ENCODE measurements around the gene NOTCH2.

NOTCH2 gene

DNA sequence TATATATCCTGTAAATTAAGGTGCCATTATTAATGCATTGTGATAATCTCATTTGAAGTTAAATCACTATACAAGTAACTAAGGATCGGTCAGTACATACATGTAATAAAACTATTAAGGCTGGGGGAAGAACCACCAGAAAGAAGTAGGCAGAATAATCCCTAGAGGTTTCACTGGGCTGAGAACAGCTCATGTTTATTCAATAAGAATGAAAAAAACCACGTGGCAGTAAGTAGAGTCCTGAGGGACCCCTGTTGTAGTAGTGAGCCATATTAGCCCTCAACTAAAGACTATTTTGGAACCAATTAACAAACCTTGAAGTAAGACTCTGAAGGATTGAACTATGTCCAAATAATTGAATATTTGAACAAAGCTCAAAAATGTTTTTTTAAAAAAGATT lies 126.2 kb downstream of the NOTCH2 start:
- no peak for DNase-seq (ENCODE audit: low read depth in 2 of 2)

DNA sequence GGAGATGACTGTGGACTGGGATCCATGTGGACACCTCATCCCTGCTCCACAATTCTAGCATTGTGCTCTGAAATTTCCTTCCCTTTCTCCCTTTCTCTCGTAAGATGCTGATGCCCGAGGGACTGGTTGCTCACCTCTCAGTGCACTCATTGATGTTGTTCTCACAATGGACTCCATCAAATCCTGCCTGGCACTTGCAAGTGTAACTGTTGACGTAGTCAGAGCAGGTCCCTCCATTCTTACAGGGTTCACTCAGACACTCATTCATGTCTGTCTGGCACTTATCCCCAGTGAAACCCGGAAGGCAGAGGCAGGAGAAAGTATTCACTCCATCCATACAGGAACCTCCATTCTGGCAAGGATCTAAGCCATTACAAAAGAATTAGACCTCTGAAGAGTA lies 128.1 kb downstream of the NOTCH2 start:
- DNase-seq (ENCODE audit: low read depth in 2 of 2): no peak

DNA sequence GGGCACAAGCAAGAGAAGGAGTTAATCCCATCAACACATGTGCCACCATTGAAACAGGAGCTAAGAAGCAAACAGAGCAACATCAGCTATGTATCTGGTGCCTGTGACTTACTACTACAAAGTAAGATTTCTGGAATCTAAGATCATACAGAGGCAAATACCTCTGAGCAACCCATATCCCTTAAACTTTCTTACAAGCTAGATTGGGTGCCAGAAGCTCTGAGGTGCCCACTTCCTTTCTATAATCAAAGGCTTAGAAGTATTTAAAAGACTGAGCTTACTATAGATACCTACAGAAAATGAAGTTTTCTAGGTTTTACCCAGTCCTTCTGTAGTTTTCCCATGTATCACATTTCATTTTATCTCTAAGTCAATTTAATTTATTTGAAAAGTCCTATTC lies 128.8 kb downstream of the NOTCH2 start:
- DNase-seq (ENCODE audit: low read depth in 2 of 2): no peak

DNA sequence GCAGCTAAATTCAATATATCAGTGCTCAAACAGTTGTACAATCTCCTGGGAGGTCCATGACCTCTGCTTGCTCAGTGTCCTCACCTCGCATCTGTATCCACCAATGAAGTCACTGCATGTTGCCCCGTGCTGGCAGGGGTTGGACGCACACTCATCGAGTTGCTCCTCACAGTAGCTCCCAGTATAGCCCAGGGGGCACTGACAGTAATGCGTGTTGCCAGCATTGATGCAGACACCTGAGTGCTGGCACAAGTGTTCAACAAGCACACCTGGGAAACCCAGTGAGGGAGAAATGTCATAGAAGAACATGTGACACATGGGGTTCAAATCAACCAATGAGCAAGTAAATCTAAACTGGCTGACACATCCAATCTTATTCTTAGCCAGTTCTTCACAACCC lies 132.3 kb downstream of the NOTCH2 start:
- DNase-seq (ENCODE audit: low read depth in 2 of 2): no peak

DNA sequence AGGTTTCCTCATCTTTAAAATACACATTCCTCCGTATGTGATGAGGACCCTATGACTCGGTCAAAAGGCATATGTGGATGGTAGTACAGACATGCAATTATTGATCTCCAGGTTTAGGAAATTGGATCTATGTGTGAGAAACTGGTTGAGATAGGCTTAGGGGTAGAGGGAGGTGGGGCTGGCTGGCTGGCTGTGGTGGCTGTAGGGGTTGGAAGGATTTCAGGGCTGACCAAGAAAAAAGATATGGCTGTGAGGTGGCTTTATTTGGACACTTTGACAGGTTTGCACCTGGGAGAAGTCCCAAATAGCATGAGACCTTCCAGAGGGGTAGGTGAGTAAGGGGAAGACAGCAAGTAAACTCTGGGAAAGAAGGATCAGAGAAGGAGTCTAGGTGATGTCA lies 133.5 kb downstream of the NOTCH2 start:
- DNase-seq (ENCODE audit: low read depth in 2 of 2): no peak

DNA sequence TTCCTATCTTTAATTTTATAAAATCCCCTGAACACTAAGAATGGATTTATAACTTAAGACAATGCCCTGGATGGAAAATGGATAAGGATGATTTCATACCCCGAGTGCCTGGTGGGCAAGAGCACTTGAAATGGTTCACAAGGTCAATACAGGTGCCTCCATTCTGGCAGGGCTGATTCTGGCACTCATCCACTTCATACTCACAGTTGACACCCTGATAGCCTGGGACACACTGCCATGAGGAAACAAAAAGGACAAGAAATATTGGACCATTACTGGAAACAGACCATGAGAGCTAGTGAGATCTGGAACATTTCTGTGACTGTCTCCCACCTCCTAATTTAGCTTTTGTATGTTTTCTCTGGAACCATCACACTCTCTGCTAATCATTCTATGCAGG lies 134.1 kb downstream of the NOTCH2 start:
- no peak for DNase-seq (ENCODE audit: low read depth in 2 of 2)

DNA sequence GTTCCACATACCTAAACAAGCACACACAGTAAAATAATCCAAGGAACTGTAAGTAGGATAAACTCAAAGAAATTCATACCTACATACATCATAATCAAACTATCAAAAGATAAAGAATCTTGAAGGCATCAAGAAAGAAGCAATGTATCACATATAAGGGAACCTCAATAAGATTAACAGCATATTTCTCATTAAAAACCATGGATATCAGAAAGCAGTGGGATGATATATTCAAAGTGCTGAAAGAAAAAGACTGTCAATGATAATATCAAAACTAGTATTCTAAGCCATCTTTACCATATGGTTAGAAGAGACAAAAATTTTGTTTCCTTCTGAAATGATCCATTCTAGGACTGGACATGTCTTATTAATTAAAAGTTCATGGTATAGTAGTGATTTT lies 136.1 kb downstream of the NOTCH2 start:
- DNase-seq (ENCODE audit: low read depth in 2 of 2): no peak

DNA sequence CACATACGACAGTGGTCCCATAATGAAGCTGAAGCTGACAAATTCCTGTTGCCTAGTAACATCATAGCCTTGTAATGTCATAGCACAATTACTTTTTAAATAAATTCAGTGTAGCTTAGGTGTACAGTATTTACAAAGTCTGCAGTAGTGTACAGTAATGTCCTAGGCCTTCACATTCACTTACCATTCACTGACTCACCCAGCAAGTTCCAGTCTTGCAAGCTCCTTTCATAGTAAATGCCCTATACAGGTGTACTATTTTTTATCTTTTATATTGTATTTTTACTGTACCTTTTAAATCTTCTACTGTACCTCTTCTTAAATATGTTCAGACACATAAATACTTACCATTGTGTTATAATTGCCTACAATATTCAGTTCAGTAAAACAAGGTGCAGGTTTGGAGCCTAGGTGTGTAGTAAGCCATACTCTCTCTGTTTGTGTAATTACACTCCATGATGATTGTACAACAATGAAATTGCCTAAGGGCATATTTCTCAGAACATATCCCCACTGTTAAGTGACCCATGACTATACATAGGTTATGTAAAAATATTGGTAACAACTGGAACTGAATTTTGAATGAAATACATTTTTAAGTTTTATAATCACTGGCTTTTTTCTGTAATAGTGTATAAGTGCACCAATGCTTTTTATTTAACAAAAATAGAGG lies 139.7 kb downstream of the NOTCH2 start:
- DNase-seq (ENCODE audit: low read depth in 2 of 2): no peak

DNA sequence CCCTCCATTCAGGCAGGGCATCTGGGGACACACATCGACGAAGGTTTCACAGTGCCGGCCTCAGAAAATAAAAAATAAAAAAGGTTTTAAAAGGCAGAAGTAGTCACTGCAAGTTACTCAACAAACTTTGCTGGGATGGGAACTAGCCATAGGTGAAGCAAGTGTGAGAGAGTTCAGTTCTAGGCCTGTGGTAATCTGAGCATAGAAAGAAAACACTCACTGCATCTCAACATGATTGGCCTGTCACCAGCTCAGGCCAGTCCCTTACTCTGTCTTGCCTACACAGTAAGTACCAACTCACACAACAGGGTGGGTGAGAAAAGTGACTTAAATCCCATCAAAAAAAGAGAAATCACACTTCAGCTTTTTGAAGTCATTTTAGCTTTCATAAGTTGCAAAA lies 142.9 kb downstream of the NOTCH2 start:
- DNase-seq (ENCODE audit: low read depth in 2 of 2): no peak

DNA sequence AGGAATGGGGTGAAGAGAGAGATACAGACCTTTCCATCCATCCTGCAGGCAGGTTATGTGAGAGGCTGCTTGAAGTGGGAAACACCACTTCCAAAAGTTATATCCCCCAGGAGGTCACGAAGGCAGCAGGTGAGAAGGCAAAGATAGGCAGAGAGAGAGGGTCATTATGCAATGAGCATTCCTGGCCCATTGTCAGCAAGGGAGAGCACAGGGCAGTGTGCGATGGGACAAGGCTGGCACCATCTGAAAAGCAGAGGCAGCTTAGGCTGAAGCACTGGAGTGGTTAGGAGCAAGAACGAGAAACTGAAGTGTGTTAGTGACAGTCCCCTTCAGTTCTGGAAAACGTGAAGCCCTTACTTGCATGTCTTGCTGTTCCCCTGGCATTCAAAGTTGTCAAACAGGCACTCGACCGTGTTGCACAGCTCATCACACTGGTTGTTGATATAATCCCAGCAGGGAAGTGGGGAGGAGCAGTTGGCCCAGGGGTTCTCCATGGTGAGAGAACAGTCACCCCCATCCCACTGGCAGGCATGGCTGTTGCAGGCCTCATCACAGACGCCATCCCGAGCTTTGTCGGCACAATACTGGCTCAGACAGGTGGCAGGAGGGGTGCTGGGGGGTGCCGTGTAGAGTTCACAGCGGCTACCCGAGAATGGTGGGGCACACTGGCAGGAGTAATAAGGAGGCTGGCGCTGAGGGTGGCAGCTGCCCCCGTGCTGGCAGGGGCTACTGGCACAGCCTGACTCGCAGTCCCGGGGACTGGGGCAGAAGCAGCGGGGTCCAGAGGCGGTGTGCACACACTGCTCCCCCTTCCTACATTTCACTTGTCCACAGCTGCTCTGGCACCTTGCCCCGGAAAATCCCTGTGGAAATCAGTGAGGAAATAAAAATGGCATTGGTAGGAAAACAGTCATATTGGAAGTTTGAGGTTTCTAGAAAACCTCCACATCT lies 144.2 kb downstream of the NOTCH2 start:
- no peak for DNase-seq (ENCODE audit: low read depth in 2 of 2)

DNA sequence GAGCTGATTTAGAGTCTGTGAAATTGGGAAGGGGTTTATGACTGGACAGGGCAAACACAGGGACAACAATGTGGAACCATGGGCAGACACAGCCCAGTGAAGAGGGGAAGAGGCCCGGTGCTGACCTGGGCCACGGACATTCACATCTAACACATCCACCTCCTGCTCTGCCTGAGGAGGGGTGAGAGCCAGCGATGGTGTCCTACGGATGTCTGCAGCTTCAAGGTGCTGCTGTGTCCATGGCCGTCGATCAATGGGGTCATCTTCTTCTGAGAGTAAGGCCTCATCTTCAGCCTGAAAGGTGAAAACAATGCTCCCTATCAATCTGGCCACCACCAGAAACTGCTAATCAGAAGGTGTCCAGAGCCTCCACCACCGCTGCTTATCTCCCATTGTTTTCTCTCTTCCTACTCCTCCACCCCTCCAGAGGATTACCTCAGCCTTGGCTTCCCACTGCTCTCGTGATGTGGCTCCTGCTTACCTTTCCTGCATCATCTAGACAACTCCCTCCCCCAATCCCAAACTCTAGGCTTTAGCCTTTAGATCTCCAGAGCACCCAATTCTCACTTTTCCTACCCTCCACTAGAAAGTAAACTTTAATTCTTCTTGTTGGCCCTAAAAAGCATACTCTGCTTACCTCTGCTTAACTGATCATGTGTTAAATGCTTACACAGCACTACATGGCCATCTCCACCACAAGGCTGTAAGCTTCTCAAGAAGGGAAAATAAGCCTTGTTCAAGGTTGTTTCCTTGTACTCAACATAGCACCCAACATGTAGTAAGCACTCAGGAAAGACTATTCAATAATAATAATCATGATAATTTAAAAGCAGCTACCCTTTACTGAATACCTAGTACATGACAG lies 149.1 kb downstream of the NOTCH2 start:
- DNase-seq (ENCODE audit: low read depth in 2 of 2): no peak

DNA sequence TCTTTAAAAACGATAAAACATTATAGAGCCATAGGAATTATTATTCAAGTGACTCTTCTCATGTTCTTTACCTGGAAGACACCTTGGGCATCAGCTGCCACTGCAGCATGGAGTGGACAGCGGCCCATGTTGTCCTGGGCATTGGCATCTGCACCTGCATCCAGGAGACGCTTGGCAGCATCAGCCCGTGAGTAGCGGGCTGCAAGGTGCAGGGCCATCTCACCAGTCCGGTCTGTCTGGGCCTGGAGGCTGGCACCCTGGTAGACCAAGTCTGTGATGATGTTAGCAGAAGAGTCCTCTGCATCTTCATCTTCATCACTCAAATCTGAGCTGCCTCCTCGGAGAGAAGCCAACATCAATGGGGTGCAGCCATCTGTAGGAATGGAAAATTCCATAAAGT lies 150.2 kb downstream of the NOTCH2 start:
- DNase-seq (ENCODE audit: low read depth in 2 of 2): no peak

DNA sequence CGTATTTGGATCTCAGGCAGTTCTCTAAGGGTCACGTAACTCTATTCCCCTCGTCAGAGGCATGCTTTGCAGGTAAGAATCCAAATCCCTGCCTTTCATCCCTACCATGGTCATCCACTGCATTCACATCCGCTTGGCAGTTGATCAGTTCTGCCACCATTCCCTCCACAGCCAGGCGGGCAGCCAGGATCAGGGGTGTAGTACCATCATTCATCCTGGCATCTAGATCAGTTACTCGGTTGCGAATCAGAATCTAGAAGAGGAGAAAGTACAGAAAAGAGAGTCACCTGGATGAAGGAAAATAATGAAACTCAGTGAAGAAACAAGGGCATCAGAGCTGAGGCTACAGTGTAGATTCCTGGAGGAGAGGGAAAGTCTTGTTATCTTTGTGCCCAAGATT lies 151.2 kb downstream of the NOTCH2 start:
- DNase-seq (ENCODE audit: low read depth in 2 of 2): no peak

DNA sequence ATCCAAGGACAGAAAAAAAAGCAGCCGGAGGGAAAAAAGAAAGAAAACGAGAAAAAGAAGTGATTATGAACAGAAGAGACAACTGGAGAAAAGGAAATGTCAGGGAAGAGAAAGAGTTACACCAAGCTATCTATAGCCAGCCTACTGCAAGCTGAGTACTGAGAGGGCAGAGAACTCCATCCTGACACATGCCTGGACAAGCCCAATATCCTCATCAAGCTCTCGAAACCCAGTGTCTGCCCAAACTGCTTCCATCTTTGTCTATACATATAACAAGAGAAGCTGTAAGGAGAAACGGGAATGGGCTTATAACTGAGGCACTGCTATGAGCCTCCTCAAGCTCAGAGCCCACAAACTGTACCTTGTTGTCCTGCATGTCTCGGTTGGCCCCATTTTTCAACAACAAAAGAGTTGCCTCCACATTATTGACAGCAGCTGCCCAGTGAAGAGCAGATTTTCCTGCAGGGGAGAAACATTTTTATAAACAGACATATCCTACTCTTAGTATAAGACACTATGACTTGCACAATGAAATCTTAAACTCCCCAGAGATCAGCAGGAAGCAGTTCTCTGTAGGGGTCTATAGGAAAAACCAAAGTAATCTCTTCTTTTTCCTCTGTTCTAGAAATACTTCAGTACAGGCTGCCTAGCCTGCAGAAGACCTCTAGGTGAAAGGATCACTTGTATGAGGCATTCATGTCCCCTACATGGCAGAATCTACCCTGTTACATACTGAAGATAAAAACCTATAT lies 152.0 kb downstream of the NOTCH2 start:
- DNase-seq (ENCODE audit: low read depth in 2 of 2): no peak

DNA sequence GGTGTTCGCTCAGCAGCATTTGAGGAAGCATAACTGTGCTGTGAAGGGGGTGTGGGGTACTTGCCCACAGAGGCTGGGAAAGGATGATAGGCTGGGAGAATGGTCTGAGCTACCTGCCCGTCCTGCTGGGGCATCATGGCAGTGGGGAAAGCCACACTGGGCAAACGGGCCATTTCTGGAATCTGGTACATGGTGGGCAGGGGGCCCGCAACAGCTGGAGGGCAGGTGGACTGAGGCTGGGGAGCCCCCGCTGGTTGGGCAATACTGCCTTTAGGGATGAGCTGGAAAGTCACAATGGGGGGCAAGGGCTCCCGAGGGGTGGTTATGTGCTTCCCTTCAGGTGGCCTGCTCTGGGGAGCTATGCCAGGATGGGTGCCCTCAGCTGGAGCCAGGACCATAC lies 153.9 kb downstream of the NOTCH2 start:
- no peak for DNase-seq (ENCODE audit: low read depth in 2 of 2)

DNA sequence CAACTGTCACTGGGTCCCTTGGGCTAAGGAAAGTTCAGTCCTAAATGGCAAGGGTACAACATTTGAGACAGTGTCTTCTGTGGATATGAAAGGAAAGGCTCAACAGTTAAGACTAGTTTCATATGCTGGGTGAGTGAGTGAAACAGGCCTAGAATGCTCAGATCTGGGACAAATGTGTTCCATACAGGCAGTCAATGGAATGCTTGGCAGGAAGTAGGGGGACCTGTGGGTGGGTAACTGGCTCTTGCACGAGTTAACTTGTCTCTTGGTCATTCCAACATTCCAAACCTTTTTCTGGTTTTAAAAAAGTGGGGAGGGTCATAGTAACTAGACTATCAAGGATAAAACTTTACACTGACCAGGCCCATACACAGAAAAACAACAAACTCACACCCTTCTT lies 155.4 kb downstream of the NOTCH2 start:
- no peak for DNase-seq (ENCODE audit: low read depth in 2 of 2)

DNA sequence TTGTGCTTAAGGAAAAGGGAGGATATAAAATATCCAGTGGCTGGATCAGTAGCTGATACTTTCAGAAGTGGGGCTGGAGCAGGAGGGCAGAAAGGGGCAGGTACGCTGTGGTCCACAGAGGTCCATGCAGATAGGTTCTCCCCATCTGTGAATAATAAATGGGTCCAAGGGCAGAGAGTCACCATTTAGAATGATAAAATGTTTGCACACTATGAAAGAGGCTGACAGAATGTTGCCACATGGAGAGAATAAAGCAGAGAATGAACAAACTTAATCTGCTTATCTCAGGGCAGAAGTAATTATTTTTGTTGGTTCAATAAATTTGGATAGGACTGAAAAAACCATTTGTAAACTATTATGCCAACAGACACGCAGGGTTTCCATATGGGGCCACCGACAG lies 156.5 kb downstream of the NOTCH2 start:
- DNase-seq (ENCODE audit: low read depth in 2 of 2): no peak

DNA sequence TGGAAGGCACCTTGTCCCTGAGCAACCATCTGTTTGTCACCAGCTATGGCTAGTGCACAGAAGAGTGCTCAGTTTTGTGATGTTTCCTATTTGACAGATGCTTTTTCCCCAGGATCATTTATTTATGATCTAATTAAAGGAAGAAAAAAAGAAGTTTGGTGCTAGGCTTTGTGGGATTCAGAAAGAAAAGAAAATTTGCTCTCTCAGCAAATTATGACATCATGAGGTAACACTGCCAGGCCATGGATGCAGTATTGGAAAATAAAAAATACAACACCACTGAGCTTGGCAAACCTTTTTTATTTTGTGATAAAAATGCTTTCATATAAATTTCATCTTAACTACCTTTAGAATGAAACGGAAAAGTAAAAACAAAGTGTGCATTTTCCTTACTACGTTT lies 157.7 kb downstream of the NOTCH2 start:
- DNase-seq (ENCODE audit: low read depth in 2 of 2): no peak

DNA sequence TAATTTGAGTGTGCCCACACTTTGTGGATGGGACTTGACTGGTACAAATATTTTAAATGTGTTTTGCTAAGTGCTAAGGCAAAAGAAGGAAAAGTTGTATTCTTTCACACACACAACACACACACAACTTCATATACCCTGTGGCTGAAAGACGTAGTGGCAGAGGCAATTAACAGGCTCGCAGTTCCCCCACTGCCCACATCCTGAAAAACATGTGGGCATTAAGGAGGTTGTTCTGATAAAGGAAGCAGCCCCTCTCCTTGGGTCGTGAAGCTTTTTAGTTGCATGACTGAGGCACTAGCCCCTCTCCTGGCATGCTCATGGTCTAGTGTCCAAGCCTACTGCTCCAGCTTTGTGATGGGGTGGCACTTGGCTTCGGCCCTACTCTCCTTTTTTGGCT lies 158.8 kb downstream of the NOTCH2 start:
- DNase-seq (ENCODE audit: low read depth in 2 of 2): no peak

DNA sequence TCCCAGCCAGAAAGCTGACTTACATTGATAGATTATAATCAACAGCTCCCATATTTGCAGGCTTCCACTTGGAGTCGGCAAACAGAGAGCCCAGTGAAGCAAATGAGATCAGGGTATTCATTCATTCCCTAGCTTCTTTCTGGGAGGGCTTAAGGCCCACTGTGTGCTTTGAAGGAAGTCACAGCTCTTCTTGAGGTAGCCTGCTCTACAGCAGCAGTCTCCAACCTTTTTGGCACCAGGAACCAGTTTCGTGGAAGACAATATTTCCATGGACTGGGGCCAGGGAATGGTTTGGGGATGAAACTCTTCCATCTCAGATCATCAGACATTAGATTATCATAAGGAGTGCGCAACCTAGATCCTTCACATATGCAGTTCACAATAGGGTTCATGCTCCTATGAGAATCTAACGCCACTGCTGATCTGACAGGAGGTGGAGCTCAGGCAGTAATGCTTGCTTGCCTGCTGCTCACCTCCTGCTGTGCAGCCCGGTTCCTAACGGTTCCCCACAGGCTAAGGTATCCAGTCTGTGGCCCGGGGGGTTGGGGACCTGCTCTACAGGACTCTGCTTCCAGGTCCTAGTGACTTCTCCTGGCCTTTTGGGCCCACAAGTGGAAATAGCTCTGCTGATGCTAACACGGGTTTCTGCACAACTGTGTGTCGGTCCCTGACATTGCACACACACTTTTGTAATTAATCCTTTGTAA lies 159.4 kb downstream of the NOTCH2 start:
- no peak for DNase-seq (ENCODE audit: low read depth in 2 of 2)

DNA sequence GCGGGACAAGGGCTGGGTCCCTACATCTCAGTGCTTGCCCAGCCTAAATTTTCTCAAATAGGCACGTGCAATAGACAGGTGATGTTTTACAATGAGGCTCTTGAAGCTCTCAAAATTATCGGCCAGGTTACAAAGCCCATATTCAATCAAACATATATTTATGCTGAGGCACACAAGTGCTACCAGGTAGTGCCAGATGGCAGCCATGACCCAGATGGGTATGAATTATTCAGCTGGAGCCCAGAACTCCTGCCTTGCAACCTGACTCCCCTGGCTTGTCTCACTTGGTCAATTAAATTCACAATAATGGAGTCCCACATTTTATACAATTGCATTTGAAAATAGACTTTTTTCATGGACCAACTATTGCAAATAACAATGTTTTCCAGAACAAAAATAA lies 160.8 kb downstream of the NOTCH2 start:
- DNase-seq (ENCODE audit: low read depth in 2 of 2): no peak
